Activated naive CD4-positive, alpha-beta T cell treated with anti-CD3 and anti-CD28 coated beads for 36 hours (primary cell): ENCODE results near the gene EIF4A3. TPM values are rescaled to one million over a fixed set of nuclear protein-coding genes. Genes with fewer than 3 reads are reported as not detected.
"Not testable (repeated sequence)": the region's sequence is repeated elsewhere in the genome, so short reads cannot be mapped to it uniquely, and the experiment has no call there.

Experiments used
- CTCF ChIA-PET: fragments of 350-600 bp; sonication (Branson Sonifier 250); formaldehyde crosslinking; loops from one replicate; lab custom pipeline; 2021; ENCODE audit warnings: antibody characterized with exemption; lab: Charles Lee
- DNase-seq: peaks from one replicate; pipeline ENCODE4 v3.0.0-alpha.2; 2020
- H3K27ac Mint-ChIP-seq: one replicate; pipeline ENCODE4 v1.8.0; 2021; ENCODE audit warnings: mild to moderate bottlenecking, mixed read lengths
- H3K27me3 Mint-ChIP-seq: one replicate; pipeline ENCODE4 v1.8.0; 2021; ENCODE audit warnings: low read depth, mixed read lengths
- H3K36me3 Mint-ChIP-seq: one replicate; pipeline ENCODE4 v1.8.0; 2021; ENCODE audit warnings: low read depth, mixed read lengths
- H3K4me1 Mint-ChIP-seq: one replicate; pipeline ENCODE4 v1.8.0; 2021; ENCODE audit warnings: low read depth, mixed read lengths
- H3K4me3 Mint-ChIP-seq: one replicate; pipeline ENCODE4 v1.8.0; 2021; ENCODE audit warnings: mild to moderate bottlenecking, moderate library complexity, mixed read lengths
- H3K9me3 Mint-ChIP-seq: one replicate; pipeline ENCODE4 v1.8.0; 2021; ENCODE audit warnings: mixed read lengths
- intact Hi-C: fragments of 100-400 bp; cut with micrococcal nuclease; formaldehyde crosslinking; loops from one replicate; pipeline ENCODE4 v1.15.1; 2023
- microRNA-seq: library from miRNA; unstranded; fragments of <30 nt; microRNA quantifications from one replicate; pipeline ENCODE4 v1.2.0, GENCODE V29; 2022; ENCODE audit warnings: borderline microRNAs expressed, borderline replicate concordance
- total RNA-seq, 2 experiments: library from RNA; stranded (reverse); gene quantifications; one replicate each; pipeline ENCODE4 v1.2.3, GENCODE V29; 2021

Gene EIF4A3
- total RNA-seq, 2 experiments from 2014 or later, result 92.1 to 97.7 TPM

GRCh38 chr17:80090164-80090563 is 56.8 kb downstream of the EIF4A3 start:
- H3K4me3 Mint-ChIP-seq, H3K27me3 Mint-ChIP-seq, DNase-seq, H3K36me3 Mint-ChIP-seq, intact Hi-C loops, H3K9me3 Mint-ChIP-seq, H3K4me1 Mint-ChIP-seq, H3K27ac Mint-ChIP-seq: not testable (repeated sequence)
- CTCF ChIA-PET, result interaction anchor here (0.6 kb wide), 1 partner anchor 55 kb away, joined by 3 read pairs; no protein-coding TSS in a partner anchor

GRCh38 chr17:80089762-80090161 is 57.2 kb downstream of the EIF4A3 start:
- Mint-ChIP-seq H3K36me3 (no peaks in the 10 kb centered on the region), H3K9me3 (no peaks in the 10 kb centered on the region), H3K27me3 (no peaks in the 10 kb centered on the region), H3K27ac (no peak overlapping the region), H3K4me1 (no peaks in the 10 kb centered on the region), H3K4me3 (no peak overlapping the region)
- CTCF ChIA-PET, result interaction anchor here (0.6 kb wide), 1 partner anchor 56 kb away, joined by 3 read pairs; no protein-coding TSS in a partner anchor
- no peak for DNase-seq
- intact Hi-C loops, result no loop called here

- intact Hi-C loops, result no loop called here
- peaks cover 3% of the 10 kb centered on the region for H3K4me1 Mint-ChIP-seq
- CTCF ChIA-PET, result no interaction called here
- H3K27me3 Mint-ChIP-seq, result no peaks in the 10 kb centered on the region
- DNase-seq, result no peak
- H3K27ac Mint-ChIP-seq, result no peak overlapping the region
- no peaks in the 10 kb centered on the region for H3K9me3 Mint-ChIP-seq
- H3K36me3 Mint-ChIP-seq, result no peaks in the 10 kb centered on the region
- H3K4me3 Mint-ChIP-seq, result no peak overlapping the region
These were observed 59.3 kb downstream of the EIF4A3 start for GRCh38 chr17:80087346-80088265.

GRCh38 chr17:80086616-80087015 is 60.3 kb downstream of the EIF4A3 start:
- H3K9me3 Mint-ChIP-seq, result no peaks in the 10 kb centered on the region
- no peak overlapping the region for H3K4me3 Mint-ChIP-seq
- CTCF ChIA-PET, result no interaction called here
- H3K4me1 Mint-ChIP-seq, result peaks cover 3% of the 10 kb centered on the region
- H3K27me3 Mint-ChIP-seq, result no peaks in the 10 kb centered on the region
- intact Hi-C loops, result no loop called here
- no peaks in the 10 kb centered on the region for H3K36me3 Mint-ChIP-seq
- DNase-seq, result no peak
- no peak overlapping the region for H3K27ac Mint-ChIP-seq

GRCh38 chr17:80086081-80086480 is 60.8 kb downstream of the EIF4A3 start:
- Mint-ChIP-seq H3K27me3 (no peaks in the 10 kb centered on the region), H3K27ac (no peak overlapping the region), H3K36me3 (no peaks in the 10 kb centered on the region), H3K4me1 (peaks cover 3% of the 10 kb centered on the region), H3K4me3 (no peak overlapping the region), H3K9me3 (no peaks in the 10 kb centered on the region)
- intact Hi-C loops, result no loop called here
- CTCF ChIA-PET, result no interaction called here
- no peak for DNase-seq

GRCh38 chr17:80084773-80085172 is 62.2 kb downstream of the EIF4A3 start:
- no peaks in the 10 kb centered on the region for H3K36me3 Mint-ChIP-seq
- intact Hi-C loops, result loop anchor here (5.0 kb wide), 3 partner anchors 63 to 168 kb away; partner anchors contain the start of gene EIF4A3
- no peak for DNase-seq
- no peaks in the 10 kb centered on the region for H3K27me3 Mint-ChIP-seq
- H3K27ac Mint-ChIP-seq, result no peak overlapping the region
- CTCF ChIA-PET, result interaction anchor here (0.6 to 0.9 kb wide), 2 partner anchors 17 to 78 kb away, joined by 3 read pairs; no protein-coding TSS in a partner anchor
- no peak overlapping the region for H3K4me3 Mint-ChIP-seq
- peaks cover 3% of the 10 kb centered on the region for H3K4me1 Mint-ChIP-seq
- H3K9me3 Mint-ChIP-seq, result no peaks in the 10 kb centered on the region

Small RNA genes within 50 kb of the gene (microRNA-seq; reads per million reads assigned to microRNA genes)
- gene MIR1268B, result not detected

Other genes with a start within 250 kb of the EIF4A3 start
- gene TBC1D16, start 111.3 kb downstream of the EIF4A3 start, total RNA-seq, result 10 to 100 TPM; 17.0 to 19.0 TPM
- gene CCDC40, start 110.5 kb downstream of the EIF4A3 start, total RNA-seq, result under 1 TPM in 1 of 2 experiments, not detected in 1; 0.32 TPM
- gene GAA, start 45.5 kb downstream of the EIF4A3 start, total RNA-seq, result 10 to 100 TPM; 32.1 to 33.2 TPM
- gene CARD14, start 22.9 kb upstream of the EIF4A3 start, total RNA-seq, result not detected
- gene SGSH, start 73.2 kb upstream of the EIF4A3 start, total RNA-seq, result 10 to 100 TPM; 30.3 to 32.1 TPM
- 1 to 10 TPM; 4.0 to 5.4 TPM for gene SLC26A11, start 73.3 kb upstream of the EIF4A3 start, total RNA-seq
- gene RNF213, start 113.7 kb upstream of the EIF4A3 start, total RNA-seq, result 100 to 1,000 TPM; 234 to 250 TPM